Body of pancreas (tissue), 4 donors: ENCODE results near the gene ACSM2B. TPM values are rescaled to one million over a fixed set of nuclear protein-coding genes. Genes with fewer than 3 reads are reported as not detected.

Source experiments
- ATAC-seq: fragments of 150-250 bp; one replicate; pipeline ENCODE4 v1.9.1; 2016
- DNase-seq, 4 donors: peaks; one replicate each; pipeline ENCODE4 v3.0.0-alpha.2; 2019
- H3K27ac ChIP-seq, 4 donors: fragments of 200-600 bp; sonication (generic); 1 replicate in 3 of 4; 2 replicates in 1 of 4; pipeline versions ENCODE4 v1.5.1 to v1.6.1; 2016 to 2019; ENCODE audit warnings: mild to moderate bottlenecking in 1 of 4, mixed read lengths in 1 of 4, moderate library complexity in 1 of 4
- H3K27me3 ChIP-seq, 2 donors: fragments of 200-600 bp; sonication (generic); one replicate each; pipeline ENCODE4 v1.6.0; 2016; ENCODE audit warnings: mild to moderate bottlenecking in 1 of 2
- H3K36me3 ChIP-seq, 2 donors: fragments of 200-600 bp; sonication (generic); replicated peaks in 1 of 2; 2 replicates each; pipeline ENCODE4 v1.5.1; 2016; ENCODE audit warnings: low read depth in 2 of 2; ENCODE audit not compliant: insufficient read depth in 1 of 2
- H3K4me1 ChIP-seq: fragments of 200-600 bp; sonication (generic); one replicate; pipeline ENCODE4 v1.6.0; 2016
- H3K4me3 ChIP-seq, 2 donors: fragments of 200-600 bp; sonication (generic); 1 replicate in 1 of 2; 2 replicates in 1 of 2; pipeline ENCODE4 v1.5.1; 2016 to 2019
- H3K9me3 ChIP-seq, 3 donors: fragments of 200-600 bp; sonication (generic); 1 replicate in 2 of 3; 2 replicates in 1 of 3; pipeline ENCODE4 v1.5.1; 2016
- CTCF ChIP-seq, 7 experiments: fragments of 450-650 bp in 4 of 7; fragments of 200-600 bp in 3 of 7; sonication (generic) in 3 of 7; IDR thresholded peaks; one replicate each; pipeline ENCODE4 v1.5.1; 2016 to 2019; ENCODE audit warnings: antibody characterized with exemption in 7 of 7
- POLR2A ChIP-seq, 3 donors: fragments of 450-650 bp; IDR thresholded peaks; one replicate each; pipeline ENCODE4 v1.6.1; 2016; ENCODE audit warnings: antibody characterized with exemption in 3 of 3, mild to moderate bottlenecking in 2 of 3
- WGBS, 2 donors: methylation state at CpG; one replicate each; pipeline ENCODE4 v1.1.5; 2017; 5-methylcytosine and 5-hydroxymethylcytosine counted together
- intact Hi-C: fragments of 100-400 bp; cut with DNase I; formaldehyde crosslinking; loops from one replicate; pipeline ENCODE4 v1.15.1; 2023
- total RNA-seq, 2 donors: library from RNA; depleted of rRNA; stranded (reverse); fragments of >200 nt; gene quantifications; one replicate each; pipeline ENCODE4 v1.1.0, GENCODE V29; 2016

Gene ACSM2B
- total RNA-seq, 2 donors from 2014 or later: 1.3 to 2.3 TPM

GRCh38 chr16:20613481-20614185, 37.5 kb upstream of the ACSM2B start:
- intact Hi-C loops: no loop called here
- H3K4me3 ChIP-seq: no peak overlapping the region
- H3K27me3 ChIP-seq: no peaks in the 10 kb centered on the region
- no peak for TF ChIP-seq CTCF (IDR thresholded peaks at IDR 0.05)
- no peaks in the 10 kb centered on the region for H3K9me3 ChIP-seq
- H3K27ac ChIP-seq: peak overlapping the region; percentile 82 to 96 (median 88)
- peak in 2 of 4 donors; percentile 30 to 67 for DNase-seq
- 58 to 73% methylated on average over 2 to 7 of the region's 7 CpGs for WGBS, 2 donors
- H3K4me1 ChIP-seq: peaks cover 55% of the 10 kb centered on the region
- no peaks in the 10 kb centered on the region for H3K36me3 ChIP-seq
- ATAC-seq: no peak

GRCh38 chr16:20612551-20613480, 36.6 kb upstream of the ACSM2B start:
- H3K4me3 ChIP-seq: no peak overlapping the region
- no peaks in the 10 kb centered on the region for H3K9me3 ChIP-seq
- peaks cover 55% of the 10 kb centered on the region for H3K4me1 ChIP-seq
- TF ChIP-seq POLR2A (IDR thresholded peaks at IDR 0.05): peak in 2 of 3 donors; percentile 17 to 30
- no peak for TF ChIP-seq CTCF (IDR thresholded peaks at IDR 0.05)
- intact Hi-C loops: no loop called here
- DNase-seq: peak; percentile 68 to 89 (median 79)
- H3K27ac ChIP-seq: peak overlapping the region; percentile 82 to 96 (median 88)
- 41 to 44% methylated on average over 3 to 9 of the region's 9 CpGs for WGBS, 2 donors
- H3K27me3 ChIP-seq: no peaks in the 10 kb centered on the region
- peak; percentile 19 for ATAC-seq
- H3K36me3 ChIP-seq: no peaks in the 10 kb centered on the region

- no peaks in the 10 kb centered on the region for H3K27me3 ChIP-seq
- no peaks in the 10 kb centered on the region for H3K9me3 ChIP-seq
- intact Hi-C loops: no loop called here
- peak in 2 of 3 donors; percentile 34 to 36 for TF ChIP-seq POLR2A (IDR thresholded peaks at IDR 0.05)
- no peak for TF ChIP-seq CTCF (IDR thresholded peaks at IDR 0.05)
- peaks cover 55% of the 10 kb centered on the region for H3K4me1 ChIP-seq
- H3K4me3 ChIP-seq: no peak overlapping the region
- peak; percentile 71 for ATAC-seq
- H3K27ac ChIP-seq: peak overlapping the region; percentile 82 to 96 (median 88)
- H3K36me3 ChIP-seq: no peaks in the 10 kb centered on the region
- 24 to 25% methylated on average over 5 of the region's 5 CpGs for WGBS, 2 donors
- DNase-seq: peak; percentile 87 to 95 (median 91)
Observed at GRCh38 chr16:20611975-20612481, 35.9 kb upstream of the ACSM2B start.

- Histone ChIP-seq H3K36me3 (no peaks in the 10 kb centered on the region), H3K4me3 (no peak overlapping the region), H3K4me1 (peaks cover 55% of the 10 kb centered on the region), H3K27ac (peak overlapping the region; percentile 82 to 96 (median 88)), H3K9me3 (no peaks in the 10 kb centered on the region), H3K27me3 (no peaks in the 10 kb centered on the region)
- intact Hi-C loops: no loop called here
- ATAC-seq: peak; percentile 79
- no peak for TF ChIP-seq CTCF (IDR thresholded peaks at IDR 0.05)
- peak; percentile 14 to 45 (median 22) for TF ChIP-seq POLR2A (IDR thresholded peaks at IDR 0.05)
- peak; percentile 91 to 96 (median 93) for DNase-seq
- WGBS, 2 donors: 12 to 28% methylated on average over 2 of the region's 2 CpGs
Observed at GRCh38 chr16:20611350-20611902, 35.3 kb upstream of the ACSM2B start.
